ENCODE results near the gene PLA2G5.

Gene PLA2G5

GRCh38 chr1:20112279-20113000 lies 42.4 kb downstream of the PLA2G5 start:
- Histone ChIP-seq H3K27ac (ENCODE audit: low read length) (no peak overlapping the region), H3K79me2 (ENCODE audit: insufficient read depth, low read length) (no peaks in the 10 kb centered on the region), H3K9ac (ENCODE audit: low read depth, low read length) (no peak overlapping the region), H3K36me3 (ENCODE audit: insufficient read depth, low read length) (no peaks in the 10 kb centered on the region), H3K27me3 (ENCODE audit: insufficient read depth, low read length, poor library complexity) (no peaks in the 10 kb centered on the region), H3K4me2 (ENCODE audit: insufficient read depth, low read length) (no peak overlapping the region), H4K20me1 (ENCODE audit: insufficient read depth, low read length) (peaks cover 4% of the 10 kb centered on the region; the same call in 1 of the 2 replicates), H3K4me1 (ENCODE audit: insufficient read depth, low read length) (no peaks in the 10 kb centered on the region), H2AFZ (ENCODE audit: low read depth, low read length) (no peak overlapping the region), H3K4me3 (ENCODE audit: low read depth in 1 of 2, low read length in 2 of 2) (no peak overlapping the region), H3K9me3 (ENCODE audit: insufficient read depth, low read length, severe bottlenecking) (no peaks in the 10 kb centered on the region)
- TF ChIP-seq EZH2 (IDR thresholded peaks at IDR 0.05; ENCODE audit: borderline replicate concordance, low read depth, low read length, severe bottlenecking) (no peak), CTCF (IDR thresholded peaks at IDR 0.05; ENCODE audit: borderline replicate concordance, extremely low read depth, low read length, poor library complexity, severe bottlenecking) (no peak)
- ATAC-seq (ENCODE audit: insufficient read depth, low read depth) (no peak), DNase-seq (no peak)

DNA sequence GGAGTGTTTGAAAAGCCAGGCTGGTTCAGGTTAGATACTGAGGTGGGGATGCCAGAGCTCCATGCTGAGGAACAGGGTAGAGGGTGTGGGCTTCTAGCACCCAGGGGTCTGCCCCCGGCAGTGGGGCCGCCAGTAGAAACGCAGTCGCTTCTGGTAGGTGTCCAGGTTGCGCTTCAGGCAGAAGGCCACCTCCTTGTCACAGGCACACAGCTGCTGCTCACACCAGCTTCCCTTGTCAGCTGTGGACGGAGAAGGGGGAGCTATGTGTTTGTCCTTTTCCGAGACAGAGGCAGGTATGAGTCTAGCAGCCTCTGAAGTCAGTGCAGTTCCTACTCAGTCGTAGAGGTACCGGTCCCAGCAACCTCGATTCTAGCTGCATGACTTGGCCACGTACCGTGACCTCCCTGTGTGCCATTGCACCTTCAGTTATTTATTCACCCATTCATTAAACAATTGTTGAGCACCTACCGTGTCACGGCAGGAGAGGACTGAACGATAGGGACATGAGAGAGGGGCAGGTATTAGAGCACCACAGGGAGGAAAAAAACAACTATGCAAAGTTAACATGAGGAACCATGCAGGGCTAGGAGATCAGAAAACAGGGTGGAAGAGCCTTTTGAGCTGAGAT lies 44.1 kb downstream of the PLA2G5 start:
- H3K9ac ChIP-seq (ENCODE audit: low read depth, low read length), result no peak overlapping the region
- H3K9me3 ChIP-seq (ENCODE audit: insufficient read depth, low read length, severe bottlenecking), result no peaks in the 10 kb centered on the region
- no peak overlapping the region for H2AFZ ChIP-seq (ENCODE audit: low read depth, low read length)
- H3K27ac ChIP-seq (ENCODE audit: low read length), result no peak overlapping the region
- H3K79me2 ChIP-seq (ENCODE audit: insufficient read depth, low read length), result no peaks in the 10 kb centered on the region
- H4K20me1 ChIP-seq (ENCODE audit: insufficient read depth, low read length), result peaks cover 4% of the 10 kb centered on the region; the same call in 1 of the 2 replicates
- ATAC-seq (ENCODE audit: insufficient read depth, low read depth) (no peak), DNase-seq (no peak)
- H3K4me1 ChIP-seq (ENCODE audit: insufficient read depth, low read length), result no peaks in the 10 kb centered on the region
- no peaks in the 10 kb centered on the region for H3K36me3 ChIP-seq (ENCODE audit: insufficient read depth, low read length)
- H3K4me3 ChIP-seq (ENCODE audit: low read depth in 1 of 2, low read length in 2 of 2), result no peak overlapping the region
- TF ChIP-seq EZH2 (IDR thresholded peaks at IDR 0.05; ENCODE audit: borderline replicate concordance, low read depth, low read length, severe bottlenecking) (no peak), CTCF (IDR thresholded peaks at IDR 0.05; ENCODE audit: borderline replicate concordance, extremely low read depth, low read length, poor library complexity, severe bottlenecking) (no peak)
- H3K27me3 ChIP-seq (ENCODE audit: insufficient read depth, low read length, poor library complexity), result no peaks in the 10 kb centered on the region
- H3K4me2 ChIP-seq (ENCODE audit: insufficient read depth, low read length), result no peak overlapping the region

- TF ChIP-seq EZH2 (IDR thresholded peaks at IDR 0.05; ENCODE audit: borderline replicate concordance, low read depth, low read length, severe bottlenecking) (no peak), CTCF (IDR thresholded peaks at IDR 0.05; ENCODE audit: borderline replicate concordance, extremely low read depth, low read length, poor library complexity, severe bottlenecking) (peak; percentile 35)
- H3K79me2 ChIP-seq (ENCODE audit: insufficient read depth, low read length), result no peaks in the 10 kb centered on the region
- H3K4me3 ChIP-seq (ENCODE audit: low read depth in 1 of 2, low read length in 2 of 2), result no peak overlapping the region
- H3K36me3 ChIP-seq (ENCODE audit: insufficient read depth, low read length), result no peaks in the 10 kb centered on the region
- H2AFZ ChIP-seq (ENCODE audit: low read depth, low read length), result no peak overlapping the region
- no peaks in the 10 kb centered on the region for H3K27me3 ChIP-seq (ENCODE audit: insufficient read depth, low read length, poor library complexity)
- H3K4me1 ChIP-seq (ENCODE audit: insufficient read depth, low read length), result no peaks in the 10 kb centered on the region
- DNase-seq (no peak), ATAC-seq (ENCODE audit: insufficient read depth, low read depth) (no peak)
- H3K9ac ChIP-seq (ENCODE audit: low read depth, low read length), result no peak overlapping the region
- no peak overlapping the region for H3K4me2 ChIP-seq (ENCODE audit: insufficient read depth, low read length)
- H4K20me1 ChIP-seq (ENCODE audit: insufficient read depth, low read length), result no peaks in the 10 kb centered on the region; the same call in 1 of the 2 replicates
- no peaks in the 10 kb centered on the region for H3K9me3 ChIP-seq (ENCODE audit: insufficient read depth, low read length, severe bottlenecking)
- H3K27ac ChIP-seq (ENCODE audit: low read length), result no peak overlapping the region
Observed at GRCh38 chr1:20115479-20115878, 45.5 kb downstream of the PLA2G5 start.

All from DND-41 (cell line).